ENCODE measurements around the gene OVOL2.

GRCh38 chr20:18093388-18093787 is 35.7 kb upstream of the OVOL2 start:
- TF ChIP-seq POLR2A (IDR thresholded peaks at IDR 0.05): no peak
- TF ChIP-seq CTCF (IDR thresholded peaks at IDR 0.05): no peak
